Measurements from ENCODE around the gene RAB22A.

RAB22A gene

DNA sequence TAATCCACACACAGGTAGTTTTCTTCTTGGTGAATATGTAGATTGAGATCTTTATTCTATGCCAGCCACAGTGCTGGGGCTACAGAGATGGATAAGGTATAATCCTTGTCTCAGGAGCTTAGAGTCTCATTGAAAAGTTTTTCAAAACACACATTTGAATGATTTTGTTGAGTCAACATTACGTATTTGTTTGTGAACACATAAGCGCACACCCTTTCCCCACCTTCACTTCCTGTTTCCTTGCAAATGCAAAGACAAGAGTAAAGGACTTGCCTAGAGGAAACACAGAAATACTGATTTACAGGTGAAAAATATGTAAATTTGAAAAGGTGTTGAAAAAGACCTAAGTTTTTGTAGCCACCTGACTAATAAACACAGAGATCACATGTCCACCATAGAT, 107.3 kb downstream of the RAB22A start:
- DNase-seq: no peak

Measured in effector CD4-positive, alpha-beta T cell (primary cell).